Mesenchymal stem cell (in vitro differentiated cells and primary cell): Measurements from ENCODE around the gene SBNO1.

Source experiments
- DNase-seq: peaks from one replicate; pipeline ENCODE4 v3.0.0-alpha.2; 2013
- H2AFZ ChIP-seq: one replicate; pipeline ENCODE4 v1.6.1; 2013; ENCODE audit warnings: low read depth, mild to moderate bottlenecking, control low read depth, inconsistent platforms, low read length, moderate library complexity
- H2AK5ac ChIP-seq: 2 replicates; pipeline ENCODE4 v1.6.1; 2013; ENCODE audit warnings: low read length, moderate library complexity, mild to moderate bottlenecking, inconsistent platforms; ENCODE audit not compliant: severe bottlenecking
- H2BK120ac ChIP-seq: one replicate; pipeline ENCODE4 v1.6.1; 2013; ENCODE audit warnings: low read depth, mild to moderate bottlenecking, inconsistent platforms, low read length, moderate library complexity
- H2BK12ac ChIP-seq, 2 experiments: one replicate each; pipeline ENCODE4 v1.6.1; 2013; ENCODE audit warnings: inconsistent platforms in 2 of 2, low read length in 2 of 2, mild to moderate bottlenecking in 2 of 2, moderate library complexity in 2 of 2, control low read depth in 1 of 2
- H2BK15ac ChIP-seq: one replicate; pipeline ENCODE4 v1.6.1; 2013; ENCODE audit warnings: mild to moderate bottlenecking, low read depth, inconsistent platforms; ENCODE audit not compliant: poor library complexity, severe bottlenecking
- H2BK5ac ChIP-seq: 2 replicates; pipeline ENCODE4 v1.6.1; 2013; ENCODE audit warnings: low read depth, mild to moderate bottlenecking, low read length, control low read depth, inconsistent platforms; ENCODE audit not compliant: poor library complexity, severe bottlenecking
- H3K14ac ChIP-seq, 2 experiments: one replicate each; pipeline ENCODE4 v1.6.1; 2013; ENCODE audit warnings: inconsistent platforms in 2 of 2, low read length in 2 of 2, control low read depth in 1 of 2, mild to moderate bottlenecking in 1 of 2, moderate library complexity in 1 of 2
- H3K18ac ChIP-seq, 2 experiments: one replicate each; pipeline ENCODE4 v1.6.1; 2013; ENCODE audit warnings: inconsistent platforms in 2 of 2, low read length in 2 of 2, control low read depth in 1 of 2, low read depth in 1 of 2, mild to moderate bottlenecking in 1 of 2
- H3K23ac ChIP-seq, 2 experiments: one replicate each; pipeline ENCODE4 v1.6.1; 2013; ENCODE audit warnings: inconsistent platforms in 2 of 2, low read length in 2 of 2, mild to moderate bottlenecking in 2 of 2, moderate library complexity in 2 of 2, control low read depth in 1 of 2
- H3K27ac ChIP-seq: 2 replicates; pipeline ENCODE4 v1.5.1; 2013; ENCODE audit warnings: mild to moderate bottlenecking, moderate library complexity, low read length, control low read depth, inconsistent platforms; ENCODE audit not compliant: poor library complexity, severe bottlenecking
- H3K27me3 ChIP-seq, 2 experiments: 2 replicates each; pipeline versions ENCODE4 v1.6.1 to v1.7.0; 2013; ENCODE audit warnings: low read length in 2 of 2, mild to moderate bottlenecking in 2 of 2, moderate library complexity in 2 of 2, control low read depth in 1 of 2, inconsistent platforms in 1 of 2; ENCODE audit not compliant: control insufficient read depth in 1 of 2, insufficient read depth in 1 of 2
- H3K36me3 ChIP-seq, 2 experiments: 2 replicates each; pipeline versions ENCODE4 v1.6.1 to v1.7.0; 2013; ENCODE audit warnings: low read length in 2 of 2, control low read depth in 1 of 2, inconsistent platforms in 1 of 2, low read depth in 1 of 2, mild to moderate bottlenecking in 1 of 2; ENCODE audit not compliant: insufficient read depth in 2 of 2, control insufficient read depth in 1 of 2
- H3K4ac ChIP-seq, 2 experiments: one replicate each; pipeline ENCODE4 v1.6.1; 2013; ENCODE audit warnings: inconsistent platforms in 2 of 2, low read length in 2 of 2, mild to moderate bottlenecking in 2 of 2, moderate library complexity in 2 of 2, control low read depth in 1 of 2, low read depth in 1 of 2
- H3K4me1 ChIP-seq: 2 replicates; pipeline ENCODE4 v1.6.1; 2013; ENCODE audit warnings: low read depth, low read length, control low read depth; ENCODE audit not compliant: control insufficient read depth, insufficient read depth
- H3K4me2 ChIP-seq: 2 replicates; pipeline ENCODE4 v1.6.1; 2013; ENCODE audit warnings: low read length, mild to moderate bottlenecking, inconsistent platforms; ENCODE audit not compliant: poor library complexity, severe bottlenecking
- H3K4me3 ChIP-seq, 2 experiments: 2 replicates each; pipeline versions ENCODE4 v1.5.1 to v1.7.0; 2013; ENCODE audit warnings: low read length in 2 of 2, mild to moderate bottlenecking in 2 of 2, control low read depth in 1 of 2, low read depth in 1 of 2; ENCODE audit not compliant: insufficient read depth in 1 of 2
- H3K79me1 ChIP-seq: replicated peaks from 2 replicates; pipeline ENCODE4 v1.6.1; 2013; ENCODE audit warnings: mild to moderate bottlenecking, control low read depth, low read length, inconsistent platforms; ENCODE audit not compliant: poor library complexity, severe bottlenecking
- H3K9ac ChIP-seq: 2 replicates; pipeline ENCODE4 v1.7.0; 2013; ENCODE audit warnings: mild to moderate bottlenecking, low read length, moderate library complexity
- H3K9me3 ChIP-seq: 2 replicates; pipeline ENCODE4 v1.7.0; 2013; ENCODE audit warnings: mild to moderate bottlenecking, low read length; ENCODE audit not compliant: control insufficient read depth
- H4K8ac ChIP-seq: one replicate; pipeline ENCODE4 v1.6.1; 2013; ENCODE audit warnings: inconsistent platforms, mild to moderate bottlenecking, low read length, moderate library complexity
- H4K91ac ChIP-seq: one replicate; pipeline ENCODE4 v1.6.1; 2013; ENCODE audit warnings: mild to moderate bottlenecking, low read length, inconsistent platforms
- WGBS: methylation state at CpG from one replicate; pipeline ENCODE4 v1.1.7; 2013; ENCODE audit warnings: mixed read lengths; 5-methylcytosine and 5-hydroxymethylcytosine counted together

SBNO1 gene

GRCh38 chr12:123358035-123358434 is 6.6 kb downstream of the SBNO1 start:
- no peak overlapping the region for H2AK5ac ChIP-seq

GRCh38 chr12:123356159-123356670 is 8.4 kb downstream of the SBNO1 start:
- Histone ChIP-seq H2AK5ac (no peak overlapping the region), H3K14ac (no peak overlapping the region), H4K8ac (no peak overlapping the region), H3K23ac (no peak overlapping the region), H3K18ac (no peak overlapping the region), H4K91ac (no peak overlapping the region), H2BK5ac (no peak overlapping the region), H2BK12ac (no peak overlapping the region), H3K36me3 (peaks cover 5 to 20% of the 10 kb centered on the region in 2 experiments), H2AFZ (no peak overlapping the region), H2BK120ac (no peak overlapping the region), H3K27ac (no peak overlapping the region), H3K4me3 (no peak overlapping the region), H3K9me3 (no peaks in the 10 kb centered on the region), H3K9ac (no peak overlapping the region), H3K79me1 (no peaks in the 10 kb centered on the region), H2BK15ac (no peak overlapping the region), H3K4me2 (no peak overlapping the region), H3K27me3 (no peaks in the 10 kb centered on the region), H3K4ac (no peak overlapping the region), H3K4me1 (peaks cover 8% of the 10 kb centered on the region)
- WGBS = 85% methylated on average over 7 of the region's 7 CpGs
- no peak for DNase-seq

More at GRCh38 chr12:123358035-123358434, 6.6 kb downstream of the SBNO1 start:
- H3K9ac ChIP-seq = no peak overlapping the region
- no peak overlapping the region for H2BK5ac ChIP-seq
- H2AFZ ChIP-seq = no peak overlapping the region
- H3K27ac ChIP-seq = no peak overlapping the region
- no peak overlapping the region for H3K4me3 ChIP-seq
- H3K36me3 ChIP-seq = peaks cover 2 to 16% of the 10 kb centered on the region in 2 experiments
- no peak overlapping the region for H3K4ac ChIP-seq
- no peaks in the 10 kb centered on the region for H3K9me3 ChIP-seq
- H3K4me2 ChIP-seq = no peak overlapping the region
- H2BK12ac ChIP-seq = no peak overlapping the region
- H2BK120ac ChIP-seq = no peak overlapping the region
- H2BK15ac ChIP-seq = no peak overlapping the region
- H3K27me3 ChIP-seq = no peaks in the 10 kb centered on the region
- H3K18ac ChIP-seq = no peak overlapping the region
- 89% methylated on average over 1 of the region's 1 CpG for WGBS
- H3K23ac ChIP-seq = no peak overlapping the region
- no peak overlapping the region for H4K91ac ChIP-seq
- no peaks in the 10 kb centered on the region for H3K79me1 ChIP-seq
- H3K14ac ChIP-seq = no peak overlapping the region
- no peak for DNase-seq
- no peak overlapping the region for H4K8ac ChIP-seq
- H3K4me1 ChIP-seq = peaks cover 13% of the 10 kb centered on the region

GRCh38 chr12:123354600-123354999 is 10.0 kb downstream of the SBNO1 start:
- H4K91ac ChIP-seq = no peak overlapping the region
- H2BK15ac ChIP-seq = no peak overlapping the region
- peaks cover 2% of the 10 kb centered on the region for H3K79me1 ChIP-seq
- peaks cover 10 to 17% of the 10 kb centered on the region in 2 experiments for H3K36me3 ChIP-seq
- no peak overlapping the region for H3K9ac ChIP-seq
- no peak overlapping the region for H2BK12ac ChIP-seq
- no peak overlapping the region for H3K23ac ChIP-seq
- no peak overlapping the region for H2AK5ac ChIP-seq
- H3K4me2 ChIP-seq = no peak overlapping the region
- no peak for DNase-seq
- no peak overlapping the region for H3K4me3 ChIP-seq
- H3K27me3 ChIP-seq = no peaks in the 10 kb centered on the region
- H3K14ac ChIP-seq = no peak overlapping the region
- no peak overlapping the region for H2AFZ ChIP-seq
- no peak overlapping the region for H3K27ac ChIP-seq
- 98% methylated on average over 2 of the region's 2 CpGs for WGBS
- H2BK5ac ChIP-seq = no peak overlapping the region
- no peaks in the 10 kb centered on the region for H3K9me3 ChIP-seq
- H2BK120ac ChIP-seq = peak overlapping the region; percentile 34
- no peak overlapping the region for H4K8ac ChIP-seq
- H3K4ac ChIP-seq = no peak overlapping the region
- H3K18ac ChIP-seq = no peak overlapping the region
- peaks cover 7% of the 10 kb centered on the region for H3K4me1 ChIP-seq

GRCh38 chr12:123351349-123351748 is 13.3 kb downstream of the SBNO1 start:
- no peaks in the 10 kb centered on the region for H3K27me3 ChIP-seq
- H2BK120ac ChIP-seq = no peak overlapping the region
- peaks cover 22 to 34% of the 10 kb centered on the region in 2 experiments for H3K36me3 ChIP-seq
- no peak overlapping the region for H2BK12ac ChIP-seq
- H4K91ac ChIP-seq = no peak overlapping the region
- no peak overlapping the region for H3K27ac ChIP-seq
- no peak overlapping the region for H3K23ac ChIP-seq
- H3K9ac ChIP-seq = no peak overlapping the region
- no peaks in the 10 kb centered on the region for H3K9me3 ChIP-seq
- no peak overlapping the region for H2AK5ac ChIP-seq
- H3K18ac ChIP-seq = no peak overlapping the region
- H3K79me1 ChIP-seq = peaks cover 4% of the 10 kb centered on the region
- H3K4ac ChIP-seq = no peak overlapping the region
- H3K4me3 ChIP-seq = no peak overlapping the region
- H2BK5ac ChIP-seq = no peak overlapping the region
- no peak overlapping the region for H2AFZ ChIP-seq
- H3K14ac ChIP-seq = no peak overlapping the region
- DNase-seq = no peak
- WGBS = 100% methylated on average over 2 of the region's 2 CpGs
- H4K8ac ChIP-seq = no peak overlapping the region
- H3K4me2 ChIP-seq = no peak overlapping the region
- no peak overlapping the region for H2BK15ac ChIP-seq
- peaks cover under 1% of the 10 kb centered on the region for H3K4me1 ChIP-seq
